ENCODE results near the gene KMT2C. TPM values are rescaled to one million over a fixed set of nuclear protein-coding genes. Genes with fewer than 3 reads are reported as not detected.
"Not testable (repeated sequence)": the region's sequence is repeated elsewhere in the genome, so short reads cannot be mapped to it uniquely, and the experiment has no call there.

KMT2C gene
- total and polyA plus RNA-seq, 2 of the 8 experiments (the other 6 are each of a cell fraction or from before 2014, with no cell fraction given), result 9.1 to 40.8 TPM

GRCh38 chr7:152231089-152231488 is 204.7 kb downstream of the KMT2C start (continued):
- TF ChIP-seq, protein P1, sequence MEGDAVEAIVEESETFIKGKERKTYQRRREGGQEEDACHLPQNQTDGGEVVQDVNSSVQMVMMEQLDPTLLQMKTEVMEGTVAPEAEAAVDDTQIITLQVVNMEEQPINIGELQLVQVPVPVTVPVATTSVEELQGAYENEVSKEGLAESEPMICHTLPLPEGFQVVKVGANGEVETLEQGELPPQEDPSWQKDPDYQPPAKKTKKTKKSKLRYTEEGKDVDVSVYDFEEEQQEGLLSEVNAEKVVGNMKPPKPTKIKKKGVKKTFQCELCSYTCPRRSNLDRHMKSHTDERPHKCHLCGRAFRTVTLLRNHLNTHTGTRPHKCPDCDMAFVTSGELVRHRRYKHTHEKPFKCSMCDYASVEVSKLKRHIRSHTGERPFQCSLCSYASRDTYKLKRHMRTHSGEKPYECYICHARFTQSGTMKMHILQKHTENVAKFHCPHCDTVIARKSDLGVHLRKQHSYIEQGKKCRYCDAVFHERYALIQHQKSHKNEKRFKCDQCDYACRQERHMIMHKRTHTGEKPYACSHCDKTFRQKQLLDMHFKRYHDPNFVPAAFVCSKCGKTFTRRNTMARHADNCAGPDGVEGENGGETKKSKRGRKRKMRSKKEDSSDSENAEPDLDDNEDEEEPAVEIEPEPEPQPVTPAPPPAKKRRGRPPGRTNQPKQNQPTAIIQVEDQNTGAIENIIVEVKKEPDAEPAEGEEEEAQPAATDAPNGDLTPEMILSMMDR (IDR thresholded peaks at IDR 0.05; ENCODE audit: control extremely low read depth in 1 of 3, insufficient read depth in 1 of 3, low read depth in 1 of 3, low read length in 3 of 3), result no peak

- H2AFZ ChIP-seq (ENCODE audit: low read length); FAIRE-seq; POLR2A ChIA-PET (ENCODE audit: partially characterized antibody); H2AK5ac ChIP-seq (ENCODE audit: low read depth, low read length); H4K8ac ChIP-seq (ENCODE audit: extremely low read depth, insufficient read depth, low read length); H3K27me3 ChIP-seq (replicated peaks in 1 of 4; ENCODE audit: control insufficient read depth in 3 of 4, extremely low read depth in 1 of 4, insufficient read depth in 3 of 4, low read length in 3 of 4); H2BK5ac ChIP-seq (ENCODE audit: low read depth, low read length); H3K23ac ChIP-seq (ENCODE audit: insufficient read length); H4K91ac ChIP-seq (replicated peaks; ENCODE audit: insufficient read length, low read length); H3K4me2 ChIP-seq (ENCODE audit: insufficient read depth in 1 of 2, low read depth in 2 of 2, low read length in 2 of 2); H3K18ac ChIP-seq (ENCODE audit: extremely low read depth, low read length); H4K5ac ChIP-seq (ENCODE audit: insufficient read length, low read depth, low read length); H3K9me3 ChIP-seq (ENCODE audit: insufficient read depth in 2 of 2, low read depth in 1 of 2, low read length in 1 of 2); H2BK15ac ChIP-seq (ENCODE audit: low read length); H2BK20ac ChIP-seq (ENCODE audit: low read length); H3K23me2 ChIP-seq (ENCODE audit: low read depth, low read length); H2BK120ac ChIP-seq (replicated peaks; ENCODE audit: low read depth, low read length); H3K79me1 ChIP-seq (ENCODE audit: low read depth, low read length); H3K36me3 ChIP-seq (ENCODE audit: control insufficient read depth in 2 of 4, insufficient read depth in 4 of 4, low read length in 3 of 4); H3K56ac ChIP-seq (replicated peaks; ENCODE audit: insufficient read length, low read depth, low read length); DNase-seq (ENCODE audit: low read depth in 1 of 2, low spot score in 2 of 2); H3K27ac ChIP-seq (ENCODE audit: low read depth, low read length); H4K20me1 ChIP-seq (replicated peaks in 1 of 2; ENCODE audit: control insufficient read depth in 1 of 2, insufficient read depth in 2 of 2, low read length in 2 of 2); H3K4me1 ChIP-seq (replicated peaks in 1 of 4; ENCODE audit: control insufficient read depth in 3 of 4, insufficient read depth in 4 of 4, low read length in 3 of 4); H2BK12ac ChIP-seq (ENCODE audit: low read depth, low read length); H3K9ac ChIP-seq (replicated peaks in 1 of 4; ENCODE audit: extremely low read depth in 1 of 4, low read depth in 3 of 4, low read length in 3 of 4); H3K4me3 ChIP-seq (ENCODE audit: extremely low read depth in 1 of 4, insufficient read depth in 2 of 4, low read depth in 3 of 4, low read length in 4 of 4); H3K79me2 ChIP-seq (ENCODE audit: control insufficient read depth in 1 of 2, insufficient read depth in 2 of 2, low read length in 2 of 2); H3K4ac ChIP-seq (replicated peaks; ENCODE audit: insufficient read length, low read depth, low read length); H3K14ac ChIP-seq (ENCODE audit: insufficient read length): not testable (repeated sequence)
- CTCF ChIA-PET (ENCODE audit: partially characterized antibody), result interaction anchor here (0.6 kb wide), 2 partner anchors 75 to 155 kb away, joined by 3 to 4 read pairs; no protein-coding TSS in a partner anchor
- 95% methylated on average over 5 of the region's 5 CpGs; no CpG with 5 or more reads in 1 of the 2 experiments for WGBS, 2 experiments (ENCODE audit: extremely low coverage in 1 of 2, insufficient coverage in 1 of 2, insufficient read length in 1 of 2, insufficient replicate concordance in 2 of 2, low coverage in 1 of 2, low lambda C conversion rate in 2 of 2, missing lambda C conversion rate in 1 of 2)
These were observed 216.2 kb downstream of the KMT2C start for GRCh38 chr7:152219556-152219955.

All from H1 (cell line).